K562 (cell line): ENCODE data around the gene LRRFIP2. TPM values are rescaled to one million over a fixed set of nuclear protein-coding genes. Genes with fewer than 3 reads are reported as not detected.
A peak's percentile ranks its signal among the peaks of the same experiment; 100 is the strongest.

Experiments
- ATAC-seq: fragments of 200-7000 bp; cut with Tn5 transposase; 3 replicates; pipeline ENCODE4 v1.9.1; 2020; ENCODE audit warnings: moderate library complexity
- BruUV-seq: library from RNA; stranded (reverse); fragments of 400-500 nt; replicated peaks from 2 replicates; lab custom pipeline; 2021; lab: Mats Ljungman, UMichigan
- CTCF ChIA-PET: fragments of 300-600 bp; formaldehyde crosslinking; extraction: SDS; loops from one replicate; lab custom pipeline; 2021; ENCODE audit warnings: low intra/inter-chr PET ratio; lab: Yijun Ruan, JAX
- POLR2A ChIA-PET: fragments of 300-600, 350-650 bp; sonication (Branson Sonifier 250); formaldehyde crosslinking; extraction: SDS; loops from one replicate; lab custom pipeline; 2021; ENCODE audit warnings: antibody characterized with exemption, inconsistent platforms; lab: Yijun Ruan, JAX
- DNase-seq, 4 experiments: peaks; one replicate each; pipeline versions ENCODE4 v3.0.0 to v3.0.0-alpha.2; 2011 to 2018; ENCODE audit warnings: low spot score in 3 of 4, mixed read lengths in 3 of 4; ENCODE audit errors: extremely low read depth in 1 of 4
- FAIRE-seq: peaks from 2 replicates; lab custom pipeline; 2011; peaks lifted over from hg19 to GRCh38; lab: Jason Lieb, UNC
- H2AFZ ChIP-seq: 2 replicates; pipeline ENCODE4 v1.6.0; 2011; ENCODE audit warnings: low read depth, low read length, control low read depth, inconsistent platforms
- H3K27ac ChIP-seq: fragments of 200-600 bp; 3 replicates; pipeline ENCODE4 v1.8.0; 2011; ENCODE audit warnings: low read depth, mild to moderate bottlenecking, control low read depth, inconsistent platforms, low read length, moderate library complexity, mixed read lengths; ENCODE audit errors: extremely low read depth
- H3K27me3 ChIP-seq, 2 experiments: fragments of 300-600 bp in 1 of 2; 2 replicates in 1 of 2; 3 replicates in 1 of 2; pipeline versions ENCODE4 v1.6.0 to v1.8.0; 2011; ENCODE audit warnings: inconsistent platforms in 2 of 2, low read length in 2 of 2, mild to moderate bottlenecking in 1 of 2, mixed read lengths in 1 of 2, moderate library complexity in 1 of 2; ENCODE audit not compliant: control insufficient read depth in 2 of 2, insufficient read depth in 2 of 2
- H3K36me3 ChIP-seq: fragments of 300-600 bp; 3 replicates; pipeline ENCODE4 v1.8.0; 2011; ENCODE audit warnings: mild to moderate bottlenecking, low read length, inconsistent platforms; ENCODE audit not compliant: control insufficient read depth, insufficient read depth
- H3K4me1 ChIP-seq, 2 experiments: fragments of 200-600 bp in 1 of 2; replicated peaks in 1 of 2; 2 replicates in 1 of 2; 3 replicates in 1 of 2; pipeline versions ENCODE4 v1.5.1 to v1.8.0; 2011; ENCODE audit warnings: inconsistent platforms in 2 of 2, low read length in 2 of 2, mild to moderate bottlenecking in 1 of 2, mixed read lengths in 1 of 2, moderate library complexity in 1 of 2; ENCODE audit not compliant: control insufficient read depth in 2 of 2, insufficient read depth in 2 of 2
- H3K4me2 ChIP-seq: 2 replicates; pipeline ENCODE4 v1.6.1; 2011; ENCODE audit warnings: low read length, control low read depth, inconsistent platforms, mixed read lengths; ENCODE audit not compliant: insufficient read depth
- H3K4me3 ChIP-seq: fragments of 200-600 bp; sonication (generic), shearing (Covaris generic); 2 replicates; pipeline ENCODE4 v1.5.1; 2016; ENCODE audit warnings: control low read depth, inconsistent platforms
- H3K79me2 ChIP-seq: fragments of 200-600 bp; 3 replicates; pipeline ENCODE4 v1.8.0; 2011; ENCODE audit warnings: low read length, inconsistent platforms; ENCODE audit not compliant: control insufficient read depth, insufficient read depth
- H3K9ac ChIP-seq, 2 experiments: 2 replicates each; pipeline versions ENCODE4 v1.6.0 to v1.6.1; 2011; ENCODE audit warnings: low read depth in 2 of 2, low read length in 2 of 2, control low read depth in 1 of 2, inconsistent platforms in 1 of 2, mild to moderate bottlenecking in 1 of 2, mixed read lengths in 1 of 2; ENCODE audit not compliant: insufficient read depth in 1 of 2
- H3K9me1 ChIP-seq: one replicate; pipeline ENCODE4 v1.6.0; 2011; ENCODE audit warnings: inconsistent platforms, mild to moderate bottlenecking, low read length, moderate library complexity; ENCODE audit not compliant: control insufficient read depth, insufficient read depth
- H3K9me3 ChIP-seq: replicated peaks from 2 replicates; pipeline ENCODE4 v1.5.1; 2011; ENCODE audit warnings: low read depth, low read length, inconsistent platforms; ENCODE audit not compliant: control insufficient read depth, insufficient read depth
- H4K20me1 ChIP-seq: replicated peaks from 2 replicates; pipeline ENCODE4 v1.6.1; 2011; ENCODE audit warnings: low read length, inconsistent platforms, mixed read lengths; ENCODE audit not compliant: control insufficient read depth, insufficient read depth
- BRD4 ChIP-seq: fragments of 200-600 bp; sonication (generic); IDR thresholded peaks from 2 replicates; pipeline ENCODE4 v1.6.1; 2017; ENCODE audit warnings: inconsistent platforms
- CHCHD3 ChIP-seq: fragments of 250-450 bp; sonication (Bioruptor Pico); IDR thresholded peaks from 2 replicates; pipeline ENCODE4 v2.1.2; 2022; ENCODE audit warnings: mild to moderate bottlenecking
- FOS ChIP-seq: IDR thresholded peaks from 3 replicates; pipeline ENCODE4 v1.6.1; 2011; ENCODE audit not compliant: insufficient read length; ENCODE audit errors: extremely low read depth
- NFIC ChIP-seq: fragments of 450-650 bp; IDR thresholded peaks from 2 replicates; pipeline ENCODE4 v1.6.1; 2017; ENCODE audit warnings: mild to moderate bottlenecking, inconsistent platforms
- PURB ChIP-seq: sonication (generic); formaldehyde crosslinking; IDR thresholded peaks from 2 replicates; pipeline ENCODE4 v1.9.0; 2021; ENCODE audit warnings: low read depth, mild to moderate bottlenecking, missing genetic modification reagents
- PYGO2 ChIP-seq: fragments of 450-650 bp; IDR thresholded peaks from 2 replicates; pipeline ENCODE4 v1.6.1; 2016; ENCODE audit warnings: mild to moderate bottlenecking, missing genetic modification characterization, moderate library complexity, missing compliant biosample characterization
- RAD21 ChIP-seq, 2 experiments: fragments of 250-450 bp in 1 of 2; fragments of 450-650 bp in 1 of 2; sonication (Bioruptor Pico) in 1 of 2; formaldehyde crosslinking in 1 of 2; IDR thresholded peaks in 1 of 2; conservative IDR thresholded peaks in 1 of 2; 2 replicates each; pipeline versions ENCODE4 v1.4.0 to v1.8.0; 2020 to 2022; ENCODE audit warnings: mild to moderate bottlenecking in 2 of 2, moderate library complexity in 1 of 2
- RBM17 ChIP-seq: fragments of 200-400 bp; formaldehyde crosslinking; IDR thresholded peaks from 2 replicates; pipeline ENCODE4 v1.6.1; 2017; ENCODE audit warnings: low read depth, mild to moderate bottlenecking, low read length, borderline replicate concordance
- SAP30 ChIP-seq: fragments of 200-600 bp; sonication (generic); IDR thresholded peaks from 2 replicates; pipeline ENCODE4 v1.6.1; 2012; ENCODE audit warnings: borderline replicate concordance, low read depth, mild to moderate bottlenecking, moderate library complexity, low read length, control low read depth, inconsistent platforms; ENCODE audit not compliant: insufficient read depth, poor library complexity, severe bottlenecking
- SLC30A9 ChIP-seq: fragments of 250-450 bp; sonication (Bioruptor Pico); IDR thresholded peaks from 2 replicates; pipeline ENCODE4 v1.8.0; 2022; ENCODE audit warnings: mild to moderate bottlenecking, moderate library complexity
- TOE1 ChIP-seq, 2 experiments: fragments of 450-650 bp in 1 of 2; sonication (generic) in 1 of 2; formaldehyde crosslinking in 1 of 2; IDR thresholded peaks; 2 replicates each; pipeline versions ENCODE4 v1.7.1 to v1.8.0; 2016 to 2022; ENCODE audit warnings: borderline replicate concordance in 2 of 2, mild to moderate bottlenecking in 2 of 2, antibody characterized with exemption in 1 of 2, inconsistent platforms in 1 of 2, low read depth in 1 of 2, missing genetic modification reagents in 1 of 2, moderate library complexity in 1 of 2
- ZNF212 ChIP-seq: fragments of 450-650 bp; formaldehyde crosslinking; IDR thresholded peaks from 2 replicates; pipeline ENCODE4 v1.4.0; 2020; ENCODE audit warnings: mild to moderate bottlenecking
- ZNF282 ChIP-seq: sonication (generic); formaldehyde crosslinking; IDR thresholded peaks from 2 replicates; pipeline ENCODE4 v1.8.1; 2023; ENCODE audit warnings: missing genetic modification reagents
- ZNF408 ChIP-seq: fragments of 250-450 bp; sonication (Bioruptor Pico); IDR thresholded peaks from 2 replicates; pipeline ENCODE4 v1.4.0; 2020; ENCODE audit warnings: low read depth, mild to moderate bottlenecking, moderate library complexity
- WGBS: fragments of 100-300 bp; shearing (Covaris generic); methylation state at CpG from one replicate; pipeline ENCODE4 v1.1.6; 2016; ENCODE audit warnings: low coverage, mixed read lengths; ENCODE audit not compliant: insufficient coverage; ENCODE audit errors: missing lambda C conversion rate; 5-methylcytosine and 5-hydroxymethylcytosine counted together
- in situ Hi-C: fragments of 300-500 bp; cut with MboI; formaldehyde crosslinking; loops from 4 replicates; pipeline ENCODE4 v1.15.0; 2018; ENCODE audit warnings: inconsistent platforms, mixed read lengths
- intact Hi-C: fragments of 100-400 bp; cut with micrococcal nuclease; formaldehyde crosslinking; loops from 2 replicates; pipeline ENCODE4 v1.14.2; 2022
- polyA plus RNA-seq, 8 experiments: library from polyadenylated mRNA; depleted of rRNA in 4 of 8; stranded (reverse) in 5 of 8; unstranded in 3 of 8; fragments of >200 nt; fragmentation: Nextera tagmentation in 2 of 8; fragmentation: Illumina TruSeq in 1 of 8; extraction: Ambion mirVana in 2 of 8; extraction: Trizol in 1 of 8; gene quantifications; 2 replicates each; pipeline versions ENCODE4 v1.2.1 to v1.2.3, GENCODE V29; 2011 to 2014; ENCODE audit warnings: inconsistent platforms in 1 of 8, missing spikeins in 1 of 8
- total RNA-seq, 7 experiments: library from RNA; depleted of rRNA in 6 of 7; stranded (reverse); fragments of >200 nt in 6 of 7; fragmentation: Illumina TruSeq in 2 of 7; extraction: Trizol in 2 of 7; gene quantifications; 2 replicates each; pipeline versions ENCODE4 v1.2.1 to v1.2.3, GENCODE V29; 2011 to 2021; ENCODE audit warnings: low replicate concordance in 1 of 7
- TF ChIP-seq, protein P1 (sequence below): fragments of 250-450 bp; sonication (Bioruptor Pico); IDR thresholded peaks from 2 replicates; pipeline ENCODE4 v1.8.0; 2021; ENCODE audit warnings: borderline replicate concordance, mild to moderate bottlenecking, moderate library complexity; ENCODE audit not compliant: poor library complexity, severe bottlenecking

LRRFIP2 gene
- total and polyA plus RNA-seq, 9 of the 15 experiments (the other 6 are each of a cell fraction or from before 2014, with no cell fraction given), result 9.9 to 53.9 (median 42.7) TPM

DNA sequence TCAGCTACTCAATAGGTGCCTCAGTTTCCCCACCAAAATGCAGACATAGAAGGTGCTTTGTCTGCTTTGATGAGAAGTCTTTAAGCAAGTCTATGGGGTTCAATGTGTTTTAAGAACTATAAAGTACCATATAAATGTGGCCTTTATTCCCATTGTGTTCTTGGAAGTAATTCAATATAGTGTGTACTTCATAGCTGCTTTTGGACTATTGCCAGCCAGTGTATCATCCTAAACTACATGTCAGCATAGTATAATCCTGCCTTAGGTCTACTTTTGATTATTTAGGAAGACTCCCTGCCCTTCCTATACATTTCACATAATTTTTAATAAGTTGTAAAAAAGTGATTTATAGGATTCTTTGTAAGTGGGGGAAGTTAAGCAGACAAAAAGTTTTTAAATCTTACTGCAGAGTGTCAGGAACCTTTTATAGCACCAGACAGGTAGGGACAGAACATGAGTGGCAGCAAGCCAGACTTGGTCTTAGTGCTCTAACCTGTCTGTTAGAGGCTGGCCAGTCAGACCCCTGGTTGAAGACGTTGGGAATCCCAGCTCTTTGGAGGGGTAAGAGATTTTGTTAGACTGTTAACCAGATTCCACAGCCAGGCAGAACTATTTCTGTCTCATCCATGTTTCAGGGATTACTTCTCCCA is 132.7 kb downstream of the LRRFIP2 start:
- POLR2A ChIA-PET, result interaction anchor here (0.6 to 2.2 kb wide), 7 partner anchors 10 to 49 kb away, joined by 3 to 6 read pairs (median 3); partner anchors contain the start of genes EPM2AIP1 and MLH1

DNA sequence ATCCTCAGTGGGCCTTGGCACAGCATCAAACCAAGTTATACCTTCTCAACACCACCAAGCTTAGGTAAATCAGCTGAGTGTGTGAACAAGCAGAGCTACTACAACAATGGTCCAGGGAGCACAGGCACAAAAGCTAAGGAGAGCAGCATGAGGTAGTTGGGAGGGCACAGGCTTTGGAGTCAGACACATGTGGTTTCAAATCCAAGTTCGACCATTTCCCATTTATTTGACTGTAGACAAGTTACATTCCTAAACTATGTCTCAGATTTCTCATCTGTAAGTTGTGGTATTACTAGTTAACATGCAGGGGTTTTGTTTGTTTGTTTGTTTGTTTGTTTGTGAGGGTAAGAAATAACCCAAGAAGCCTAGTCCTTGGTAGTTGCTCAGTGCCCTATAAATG is 134.2 kb downstream of the LRRFIP2 start:
- in situ Hi-C loops (no loop called here), intact Hi-C loops (no loop called here)
- no TSS peak for BruUV-seq
- ATAC-seq (no peak), DNase-seq (no peak), FAIRE-seq (no peak)
- no peaks in the 10 kb centered on the region for H3K27me3 ChIP-seq
- POLR2A ChIA-PET, result interaction anchor here (1.1 to 1.4 kb wide), 2 partner anchors 19 to 20 kb away, joined by 3 to 4 read pairs; no protein-coding TSS in a partner anchor
- H2AFZ ChIP-seq, result no peak overlapping the region
- no peaks in the 10 kb centered on the region for H4K20me1 ChIP-seq
- CTCF ChIA-PET, result no interaction called here
- H3K9me3 ChIP-seq, result peaks cover 3% of the 10 kb centered on the region
- H3K36me3 ChIP-seq, result peaks cover 90% of the 10 kb centered on the region
- no peak overlapping the region for H3K4me3 ChIP-seq
- 92% methylated on average over 1 of the region's 1 CpG for WGBS
- no peaks in the 10 kb centered on the region for H3K9me1 ChIP-seq
- H3K4me2 ChIP-seq, result no peak overlapping the region
- no peaks in the 10 kb centered on the region for H3K4me1 ChIP-seq
- no peak overlapping the region for H3K27ac ChIP-seq
- H3K9ac ChIP-seq, result no peak overlapping the region
- H3K79me2 ChIP-seq, result no peaks in the 10 kb centered on the region
- TF ChIP-seq RBM17 (no peak), PURB (CRISPR knock-in tag) (no peak), ZNF282 (CRISPR knock-in tag) (no peak), FOS (no peak), CHCHD3 (CRISPR knock-in tag) (no peak), ZNF408 (no peak), SAP30 (no peak), SLC30A9 (no peak), PYGO2 (tag) (no peak), ZNF212 (CRISPR knock-in tag) (no peak), BRD4 (no peak), RAD21 (CRISPR knock-in tag; conservative IDR thresholded peaks at IDR 0.05 in 1 of 2, IDR thresholded peaks at IDR 0.05 in 1 of 2) (no peak), TOE1 (IDR thresholded peaks at IDR 0.05; ENCODE audit: borderline replicate concordance) (no peak), TOE1 (CRISPR knock-in tag; IDR thresholded peaks at IDR 0.05; ENCODE audit: borderline replicate concordance, low read depth) (no peak)
- TF ChIP-seq, protein P1, sequence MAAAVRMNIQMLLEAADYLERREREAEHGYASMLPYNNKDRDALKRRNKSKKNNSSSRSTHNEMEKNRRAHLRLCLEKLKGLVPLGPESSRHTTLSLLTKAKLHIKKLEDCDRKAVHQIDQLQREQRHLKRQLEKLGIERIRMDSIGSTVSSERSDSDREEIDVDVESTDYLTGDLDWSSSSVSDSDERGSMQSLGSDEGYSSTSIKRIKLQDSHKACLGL (CRISPR knock-in tag), result no peak

More for the DNA sequence above, 132.7 kb downstream of the LRRFIP2 start:
- in situ Hi-C loops (no loop called here), intact Hi-C loops (no loop called here)
- Histone ChIP-seq H3K4me3 (no peak overlapping the region), H3K27ac (no peak overlapping the region), H3K36me3 (peaks cover 81% of the 10 kb centered on the region), H3K9me3 (no peaks in the 10 kb centered on the region), H3K79me2 (no peaks in the 10 kb centered on the region), H3K4me1 (no peaks in the 10 kb centered on the region), H4K20me1 (no peaks in the 10 kb centered on the region), H3K9me1 (no peaks in the 10 kb centered on the region), H2AFZ (no peak overlapping the region), H3K27me3 (no peaks in the 10 kb centered on the region), H3K9ac (no peak overlapping the region), H3K4me2 (no peak overlapping the region)
- TF ChIP-seq ZNF408 (no peak), NFIC (peak; percentile 57)
- FAIRE-seq, result no peak
- no peak for ATAC-seq
- 43% methylated on average over 1 of the region's 1 CpG for WGBS
- CTCF ChIA-PET, result no interaction called here
- no peak for DNase-seq
- TSS peak; percentile 8 for BruUV-seq
